Measurements from ENCODE around the gene MAP1LC3B. TPM values are rescaled to one million over a fixed set of nuclear protein-coding genes. Genes with fewer than 3 reads are reported as not detected.

Gene MAP1LC3B
- 32.5 and 39.1 TPM in 2 replicates for total RNA-seq (ENCODE audit: low replicate concordance)

- H3K4me1 ChIP-seq: peaks cover 14% of the 10 kb centered on the region
- H3K36me3 Mint-ChIP-seq: peaks cover 4% of the 10 kb centered on the region
- peaks cover 45% of the 10 kb centered on the region for H3K79me2 ChIP-seq (ENCODE audit: low read depth)
- peaks cover 23% of the 10 kb centered on the region for H3F3A ChIP-seq (ENCODE audit: low read depth)
- H3K4me3 Mint-ChIP-seq: peak within 1 kb of the TSS; percentile 95
- no peaks in the 10 kb centered on the region for H3K9me3 Mint-ChIP-seq
- H3K27ac ChIP-seq: no peak within 1 kb of the TSS
- H3K27me3 Mint-ChIP-seq (ENCODE audit: insufficient read depth, low read depth): peaks cover 2% of the 10 kb centered on the region
- peak; percentile 99 for DNase-seq (ENCODE audit: low spot score)
- peak within 1 kb of the TSS; percentile 68 for H3K4me3 ChIP-seq
- TF ChIP-seq EZH2 (IDR thresholded peaks at IDR 0.05): peak; percentile 36
- no peak for TF ChIP-seq CTCF (IDR thresholded peaks at IDR 0.05)
- H3K36me3 ChIP-seq: no peaks in the 10 kb centered on the region
- H3K9ac ChIP-seq: peak within 1 kb of the TSS; percentile 63
- H3K9me3 ChIP-seq (ENCODE audit: low read depth): no peaks in the 10 kb centered on the region
- H3K27ac Mint-ChIP-seq: peak within 1 kb of the TSS; percentile 86
- H3K4me1 Mint-ChIP-seq: peaks cover 43% of the 10 kb centered on the region
- H2AFZ ChIP-seq (replicated peaks): peak within 1 kb of the TSS; percentile 30
- H4K20me1 ChIP-seq (ENCODE audit: low read depth): peaks cover 33% of the 10 kb centered on the region
- no peaks in the 10 kb centered on the region for H3K27me3 ChIP-seq
- peak within 1 kb of the TSS; percentile 97 for H3K4me2 ChIP-seq
Observed at GRCh38 chr16:87391950-87392820, at the start of gene MAP1LC3B. TSS of gene MAP1LC3B (plus strand) at chr16:87392336. CDS start at chr16:87392428, 92 bp downstream.

- H3K79me2 ChIP-seq (ENCODE audit: low read depth): no peaks in the 10 kb centered on the region
- no peak overlapping the region for H3K4me3 ChIP-seq
- Mint-ChIP-seq H3K27ac (no peak overlapping the region), H3K9me3 (no peaks in the 10 kb centered on the region), H3K4me3 (no peak overlapping the region), H3K4me1 (peaks cover 29% of the 10 kb centered on the region), H3K36me3 (peaks cover 16% of the 10 kb centered on the region), H3K27me3 (ENCODE audit: insufficient read depth, low read depth) (peaks cover 9% of the 10 kb centered on the region)
- H3K9ac ChIP-seq: no peak overlapping the region
- H3K36me3 ChIP-seq: no peaks in the 10 kb centered on the region
- H3K4me2 ChIP-seq: no peak overlapping the region
- peaks cover 11% of the 10 kb centered on the region for H3F3A ChIP-seq (ENCODE audit: low read depth)
- H3K27me3 ChIP-seq: no peaks in the 10 kb centered on the region
- H3K27ac ChIP-seq: no peak overlapping the region
- H2AFZ ChIP-seq (replicated peaks): no peak overlapping the region
- no peaks in the 10 kb centered on the region for H3K9me3 ChIP-seq (ENCODE audit: low read depth)
- TF ChIP-seq EZH2 (IDR thresholded peaks at IDR 0.05) (no peak), CTCF (IDR thresholded peaks at IDR 0.05) (no peak), EZH2phosphoT487 (IDR thresholded peaks at IDR 0.05) (no peak)
- no peak for DNase-seq (ENCODE audit: low spot score)
- H3K4me1 ChIP-seq: peaks cover 35% of the 10 kb centered on the region
- H4K20me1 ChIP-seq (ENCODE audit: low read depth): peaks cover 4% of the 10 kb centered on the region
Observed at GRCh38 chr16:87342504-87342903, 49.6 kb upstream of the MAP1LC3B start.

DNA sequence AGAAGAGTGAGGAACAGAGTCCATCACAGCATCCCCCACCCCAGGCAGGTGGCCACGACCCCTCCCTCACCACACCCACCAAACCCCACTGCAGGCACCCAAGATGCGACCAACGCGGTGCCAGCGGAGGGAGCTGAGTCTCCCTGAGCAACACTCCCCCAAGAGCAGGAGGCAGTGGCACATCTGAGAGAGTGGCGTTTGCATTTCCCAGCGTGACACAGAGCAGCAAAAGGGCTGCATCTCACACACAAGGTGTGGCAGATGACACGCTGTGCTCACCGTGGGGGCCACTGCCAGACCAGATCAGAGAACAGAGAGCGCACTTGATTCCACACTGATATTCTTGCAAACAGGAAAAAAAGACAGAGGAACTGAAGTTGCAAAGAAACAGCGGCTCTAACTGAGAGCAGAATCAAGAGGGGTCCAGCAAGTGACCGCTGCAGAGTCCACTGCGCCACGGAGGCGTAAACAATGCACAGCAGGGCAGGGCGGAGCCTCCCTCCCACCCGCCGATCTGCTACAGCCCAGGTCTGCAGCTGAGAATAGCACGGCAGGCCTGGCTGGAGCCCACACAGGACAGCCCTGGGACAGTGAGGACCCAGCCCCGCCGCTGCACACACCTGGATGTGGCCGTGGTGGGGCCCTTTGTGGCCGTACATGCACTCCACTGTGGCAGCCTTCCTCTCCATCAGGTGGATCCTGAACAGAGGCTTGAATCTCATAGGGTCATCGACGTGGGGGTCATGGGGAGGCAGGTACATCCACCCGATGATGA lies 49.0 kb upstream of the MAP1LC3B start:
- peak; percentile 74 for DNase-seq (ENCODE audit: low spot score)
- Histone ChIP-seq H3K36me3 (no peaks in the 10 kb centered on the region), H3F3A (ENCODE audit: low read depth) (peaks cover 11% of the 10 kb centered on the region), H3K9me3 (ENCODE audit: low read depth) (no peaks in the 10 kb centered on the region), H2AFZ (replicated peaks) (no peak overlapping the region), H3K4me3 (no peak overlapping the region), H3K4me2 (peak overlapping the region; percentile 48), H4K20me1 (ENCODE audit: low read depth) (peaks cover 4% of the 10 kb centered on the region), H3K27ac (no peak overlapping the region), H3K27me3 (no peaks in the 10 kb centered on the region), H3K4me1 (peaks cover 35% of the 10 kb centered on the region), H3K79me2 (ENCODE audit: low read depth) (no peaks in the 10 kb centered on the region), H3K9ac (no peak overlapping the region)
- H3K36me3 Mint-ChIP-seq: peaks cover 14% of the 10 kb centered on the region
- TF ChIP-seq CTCF (IDR thresholded peaks at IDR 0.05) (no peak), EZH2 (IDR thresholded peaks at IDR 0.05) (no peak), EZH2phosphoT487 (IDR thresholded peaks at IDR 0.05) (no peak)
- H3K4me1 Mint-ChIP-seq: peaks cover 29% of the 10 kb centered on the region
- H3K27ac Mint-ChIP-seq: peak overlapping the region; percentile 46
- no peaks in the 10 kb centered on the region for H3K9me3 Mint-ChIP-seq
- peak overlapping the region; percentile 27 for H3K4me3 Mint-ChIP-seq
- H3K27me3 Mint-ChIP-seq (ENCODE audit: insufficient read depth, low read depth): peaks cover 9% of the 10 kb centered on the region
